SK-MEL-5 (cell line): ENCODE data around the gene CNPY1. TPM values are rescaled to one million over a fixed set of nuclear protein-coding genes. Genes with fewer than 3 reads are reported as not detected.

Experiments
- DNase-seq: peaks from one replicate; pipeline ENCODE4 v3.0.0-alpha.2; 2016; ENCODE audit warnings: low read depth, low spot score
- in situ Hi-C: cut with HindIII; loops from 2 replicates; pipeline ENCODE4 v1.10.0; 2016; ENCODE audit warnings: low sequenced_read_pairs, high pct_unique_total_duplicates, low pct_unique_long_range_greater_than_20kb
- total RNA-seq: library from RNA; depleted of rRNA; stranded (reverse); fragments of >200 nt; shearing (Covaris generic); gene quantifications from 2 replicates; pipeline ENCODE4 v1.2.3, GENCODE V29; 2014

The CNPY1 gene
- total RNA-seq, 1 experiment from 2014 or later: not detected

GRCh38 chr7:155466814-155467733, 79.3 kb downstream of the CNPY1 start:
- in situ Hi-C loops: no loop called here
- no peak for DNase-seq

- in situ Hi-C loops: no loop called here
- no peak for DNase-seq
These were observed 80.1 kb downstream of the CNPY1 start for GRCh38 chr7:155466142-155466813.

GRCh38 chr7:155465761-155466141, 80.6 kb downstream of the CNPY1 start:
- no peak for DNase-seq
- in situ Hi-C loops: no loop called here

- in situ Hi-C loops: no loop called here
- no peak for DNase-seq
These were observed 81.2 kb downstream of the CNPY1 start for GRCh38 chr7:155464948-155465739.

GRCh38 chr7:155464183-155464582, 82.2 kb downstream of the CNPY1 start:
- in situ Hi-C loops: no loop called here
- DNase-seq: peak; percentile 32

- DNase-seq: no peak
- in situ Hi-C loops: no loop called here
These were observed 83.1 kb downstream of the CNPY1 start for GRCh38 chr7:155463114-155463811.

- DNase-seq: no peak
- in situ Hi-C loops: no loop called here
These were observed 84.1 kb downstream of the CNPY1 start for GRCh38 chr7:155462163-155462735.

- in situ Hi-C loops: no loop called here
- no peak for DNase-seq
These were observed 84.7 kb downstream of the CNPY1 start for GRCh38 chr7:155461631-155462030.

- no peak for DNase-seq
- in situ Hi-C loops: no loop called here
These were observed 85.3 kb downstream of the CNPY1 start for GRCh38 chr7:155460926-155461613.

- in situ Hi-C loops: no loop called here
- DNase-seq: no peak
These were observed 86.5 kb downstream of the CNPY1 start for GRCh38 chr7:155459700-155460461.

- in situ Hi-C loops: no loop called here
- DNase-seq: no peak
These were observed 87.3 kb downstream of the CNPY1 start for GRCh38 chr7:155458878-155459699.

GRCh38 chr7:155458111-155458877, 88.1 kb downstream of the CNPY1 start, which contains the start of gene EN2:
TSS of gene EN2 (plus strand) at chr7:155458129. CDS start at chr7:155458378, 249 bp downstream.
- DNase-seq: no peak
- in situ Hi-C loops: no loop called here

GRCh38 chr7:155457544-155458110, 88.7 kb downstream of the CNPY1 start:
- in situ Hi-C loops: no loop called here
- no peak for DNase-seq
